ENCODE results near the gene TSPOAP1.

GRCh38 chr17:58315281-58315711, 13.3 kb downstream of the TSPOAP1 start:
- no peak for TF ChIP-seq CTCF (IDR thresholded peaks at IDR 0.05)
- TF ChIP-seq POLR2A (IDR thresholded peaks at IDR 0.05): no peak

Measured in uterus (tissue), 2 donors.